WTC11 (cell line): Measurements from ENCODE around the gene SLC25A41.

ENCODE experiments used
- CTCF ChIP-seq: fragments of 200-600 bp; IDR thresholded peaks from 2 replicates; pipeline ENCODE4 v1.8.0; 2022; ENCODE audit warnings: antibody characterized with exemption
- ELF4 ChIP-seq: sonication (generic); formaldehyde crosslinking; IDR thresholded peaks from 2 replicates; pipeline ENCODE4 v1.8.1; 2022; ENCODE audit warnings: low read depth, mild to moderate bottlenecking, moderate library complexity, missing genetic modification reagents
- TP53 ChIP-seq: sonication (generic); formaldehyde crosslinking; IDR thresholded peaks from 2 replicates; pipeline ENCODE4 v1.8.1; 2023; ENCODE audit warnings: mild to moderate bottlenecking, missing genetic modification reagents

GRCh38 chr19:6458695-6459261 is 25.2 kb upstream of the SLC25A41 start:
- TF ChIP-seq CTCF (no peak), TP53 (CRISPR knock-in tag) (no peak), ELF4 (no peak)
